CD14-positive monocyte (primary cell): ENCODE measurements around the gene LAMP2. TPM values are rescaled to one million over a fixed set of nuclear protein-coding genes. Genes with fewer than 3 reads are reported as not detected.

Experiments used
- DNase-seq, 3 donors: peaks; one replicate each; pipeline ENCODE4 v3.0.0-alpha.2; 2011 to 2022
- H2AFZ ChIP-seq: 2 replicates; pipeline ENCODE4 v1.6.0; 2012; ENCODE audit warnings: mild to moderate bottlenecking, low read depth, low read length, inconsistent platforms; ENCODE audit not compliant: insufficient read depth, poor library complexity, severe bottlenecking
- H3K27ac ChIP-seq, 2 donors: 1 replicate in 1 of 2; 2 replicates in 1 of 2; pipeline ENCODE4 v1.5.1; 2012 to 2013; ENCODE audit warnings: low read length in 2 of 2, control low read depth in 1 of 2, inconsistent platforms in 1 of 2, low read depth in 1 of 2, mild to moderate bottlenecking in 1 of 2
- H3K27me3 ChIP-seq, 2 donors: one replicate each; pipeline versions ENCODE4 v1.6.0 to v1.6.1; 2011 to 2013; ENCODE audit warnings: low read length in 2 of 2; ENCODE audit not compliant: control insufficient read depth in 2 of 2, insufficient read depth in 2 of 2
- H3K36me3 ChIP-seq, 2 donors: replicated peaks in 1 of 2; 1 replicate in 1 of 2; 2 replicates in 1 of 2; pipeline versions ENCODE4 v1.5.1 to v1.6.1; 2012 to 2013; ENCODE audit warnings: low read length in 2 of 2, control low read depth in 1 of 2, inconsistent platforms in 1 of 2, mild to moderate bottlenecking in 1 of 2; ENCODE audit not compliant: insufficient read depth in 2 of 2, control insufficient read depth in 1 of 2
- H3K4me1 ChIP-seq, 2 donors: 1 replicate in 1 of 2; 2 replicates in 1 of 2; pipeline versions ENCODE4 v1.5.1 to v1.6.1; 2012 to 2013; ENCODE audit warnings: low read length in 2 of 2, control low read depth in 1 of 2, inconsistent platforms in 1 of 2, mild to moderate bottlenecking in 1 of 2, moderate library complexity in 1 of 2; ENCODE audit not compliant: insufficient read depth in 2 of 2, control insufficient read depth in 1 of 2
- H3K4me2 ChIP-seq: replicated peaks from 2 replicates; pipeline ENCODE3; 2012; ENCODE audit warnings: low read length, moderate library complexity, mild to moderate bottlenecking; ENCODE audit not compliant: poor library complexity, severe bottlenecking; ENCODE audit errors: extremely low read depth
- H3K4me3 ChIP-seq, 3 experiments: fragments of 200-600 bp in 1 of 3; sonication (generic) in 1 of 3; replicated peaks in 1 of 3; 1 replicate in 2 of 3; 2 replicates in 1 of 3; pipeline ENCODE4 v1.5.1; 2011 to 2013; ENCODE audit warnings: low read length in 3 of 3, mild to moderate bottlenecking in 3 of 3, control low read depth in 2 of 3, low read depth in 2 of 3, inconsistent platforms in 1 of 3, moderate library complexity in 1 of 3
- H3K79me2 ChIP-seq: 2 replicates; pipeline ENCODE4 v1.6.0; 2012; ENCODE audit warnings: mild to moderate bottlenecking, control low read depth, inconsistent platforms, low read length, moderate library complexity; ENCODE audit not compliant: insufficient read depth
- H3K9ac ChIP-seq: 2 replicates; pipeline ENCODE4 v1.6.0; 2017; ENCODE audit warnings: low read length, mild to moderate bottlenecking; ENCODE audit not compliant: insufficient read depth, poor library complexity, severe bottlenecking
- H3K9me3 ChIP-seq, 2 donors: replicated peaks in 1 of 2; 1 replicate in 1 of 2; 2 replicates in 1 of 2; pipeline versions ENCODE4 v1.5.1 to v1.6.1; 2012 to 2013; ENCODE audit warnings: low read length in 2 of 2, control low read depth in 1 of 2; ENCODE audit not compliant: control insufficient read depth in 1 of 2, insufficient read depth in 1 of 2
- H4K20me1 ChIP-seq: 2 replicates; pipeline ENCODE4 v1.6.0; 2012; ENCODE audit warnings: mild to moderate bottlenecking, low read length, control low read depth, moderate library complexity; ENCODE audit not compliant: insufficient read depth
- H3K27ac Mint-ChIP-seq, 7 donors: one replicate each; pipeline ENCODE4 v1.8.0; 2020; ENCODE audit warnings: mild to moderate bottlenecking in 7 of 7, mixed read lengths in 7 of 7, moderate library complexity in 6 of 7, inconsistent platforms in 2 of 7
- H3K27me3 Mint-ChIP-seq, 3 donors: one replicate each; pipeline ENCODE4 v1.8.0; 2021 to 2022; ENCODE audit warnings: low read depth in 3 of 3, mild to moderate bottlenecking in 3 of 3, mixed read lengths in 3 of 3, moderate library complexity in 3 of 3, inconsistent platforms in 1 of 3
- H3K36me3 Mint-ChIP-seq, 2 donors: one replicate each; pipeline ENCODE4 v1.8.0; 2020; ENCODE audit warnings: mixed read lengths in 2 of 2, inconsistent platforms in 1 of 2, mild to moderate bottlenecking in 1 of 2
- H3K4me1 Mint-ChIP-seq: one replicate; pipeline ENCODE4 v1.8.0; 2020; ENCODE audit warnings: mild to moderate bottlenecking, mixed read lengths
- H3K4me3 Mint-ChIP-seq, 2 donors: one replicate each; pipeline ENCODE4 v1.8.0; 2020; ENCODE audit warnings: mild to moderate bottlenecking in 2 of 2, mixed read lengths in 2 of 2, moderate library complexity in 1 of 2
- H3K9me3 Mint-ChIP-seq, 7 donors: one replicate each; pipeline ENCODE4 v1.8.0; 2020 to 2022; ENCODE audit warnings: mixed read lengths in 7 of 7, mild to moderate bottlenecking in 6 of 7, moderate library complexity in 6 of 7, inconsistent platforms in 2 of 7
- CTCF ChIP-seq: fragments of 200-600 bp; IDR thresholded peaks from one replicate; pipeline ENCODE4 v1.8.0; 2022; ENCODE audit warnings: antibody characterized with exemption, mild to moderate bottlenecking
- WGBS: methylation state at CpG from one replicate; pipeline ENCODE4 v1.1.5; 2013; ENCODE audit warnings: missing lambda C conversion rate; ENCODE audit not compliant: insufficient coverage; 5-methylcytosine and 5-hydroxymethylcytosine counted together
- intact Hi-C, 2 donors: fragments of 100-400 bp; cut with micrococcal nuclease; formaldehyde crosslinking; loops; one replicate each; pipeline versions ENCODE4 v1.15.0 to v1.15.1; 2023
- polyA minus RNA-seq: library from RNA; depleted of rRNA, polyadenylated mRNA; stranded (reverse); fragments of >200 nt; gene quantifications from 2 replicates; pipeline ENCODE4 v1.2.3, GENCODE V29; 2012
- polyA plus RNA-seq, 3 donors: library from polyadenylated mRNA; depleted of rRNA in 1 of 3; unstranded in 2 of 3; stranded (reverse) in 1 of 3; fragments of 300-500 nt in 2 of 3; fragments of >200 nt in 1 of 3; fragmentation: Illumina TruSeq in 2 of 3; gene quantifications; 1 replicate in 2 of 3; 2 replicates in 1 of 3; pipeline ENCODE4 v1.2.3, GENCODE V29; 2012 to 2021
- total RNA-seq, 12 experiments: library from RNA in 1 of 12; stranded (reverse) in 1 of 12; fragments of 120-200 nt in 1 of 12; gene quantifications; one replicate each; pipeline ENCODE4 v1.2.4 and lab custom pipeline; 2013 to 2026; ENCODE audit warnings: mixed read lengths in 6 of 12, inconsistent platforms in 1 of 12

LAMP2 gene
- 147 TPM for total RNA-seq (2013)
- polyA plus RNA-seq: 100 to 1,000 TPM in 2 of 3 donors, 10 to 100 TPM in 1; 75.8 to 381 (median 330) TPM
- 57.8 and 84.2 TPM in 2 replicates for polyA minus RNA-seq
- total RNA-seq (lab: John Stamatoyannopoulos, UW): 163 to 306 (median 250) reads per million in 11 experiments

- H3K36me3 ChIP-seq: no peaks in the 10 kb centered on the region
- TF ChIP-seq CTCF: no peak
Observed at GRCh38 chrX:120468825-120469525, at the start of gene LAMP2. LAMP2 (minus strand) TSS chrX:120469296; CDS start chrX:120469169, 127 bp downstream.

GRCh38 chrX:120517936-120518335 lies 48.8 kb upstream of the LAMP2 start:
- intact Hi-C loops: no loop called here
- H3K4me2 ChIP-seq: no peak overlapping the region
- H2AFZ ChIP-seq: no peak overlapping the region
- H4K20me1 ChIP-seq: no peaks in the 10 kb centered on the region
- no peak overlapping the region for H3K9ac ChIP-seq
- no peaks in the 10 kb centered on the region for H3K27me3 ChIP-seq
- no peak overlapping the region for H3K27ac ChIP-seq
- whole genome bisulfite sequencing: no CpG with 5 or more reads among the region's 3 CpGs
- H3K36me3 ChIP-seq: no peaks in the 10 kb centered on the region
- no peak overlapping the region for H3K4me3 Mint-ChIP-seq
- H3K4me1 Mint-ChIP-seq: no peaks in the 10 kb centered on the region
- peaks cover 0 to 5% (median 1%) of the 10 kb centered on the region in 3 donors for H3K27me3 Mint-ChIP-seq
- peaks cover 0 to 4% (median 0%) of the 10 kb centered on the region in 7 donors for H3K9me3 Mint-ChIP-seq
- no peaks in the 10 kb centered on the region for H3K79me2 ChIP-seq
- DNase-seq: no peak
- no peak for TF ChIP-seq CTCF
- peaks cover 0 to 7% of the 10 kb centered on the region in 2 donors for H3K36me3 Mint-ChIP-seq
- H3K4me1 ChIP-seq: no peaks in the 10 kb centered on the region
- no peak overlapping the region for H3K27ac Mint-ChIP-seq
- no peaks in the 10 kb centered on the region for H3K9me3 ChIP-seq
- no peak overlapping the region for H3K4me3 ChIP-seq

More at GRCh38 chrX:120468825-120469525, at the start of gene LAMP2:
- 1% methylated on average over 35 of the region's 50 CpGs for WGBS
- H3K79me2 ChIP-seq: peaks cover 51% of the 10 kb centered on the region
- peak within 1 kb of the TSS; percentile 91 to 97 for H3K27ac ChIP-seq
- H2AFZ ChIP-seq: peak within 1 kb of the TSS; percentile 51
- peak within 1 kb of the TSS; percentile 47 to 89 (median 88) for H3K4me3 ChIP-seq
- peaks cover 0 to 6% (median 3%) of the 10 kb centered on the region in 7 donors for H3K9me3 Mint-ChIP-seq
- no peaks in the 10 kb centered on the region for H3K9me3 ChIP-seq
- peak within 1 kb of the TSS; percentile 85 for H3K9ac ChIP-seq
- peaks cover 0 to 6% (median 0%) of the 10 kb centered on the region in 3 donors for H3K27me3 Mint-ChIP-seq
- intact Hi-C loops: loop anchor here in 1 of 2 donors (10.0 kb wide), 1 partner anchor 164 kb away; no protein-coding TSS in a partner anchor
- DNase-seq: peak; percentile 87 to 90 (median 90)
- peaks cover 30 to 34% of the 10 kb centered on the region in 2 donors for H3K4me1 ChIP-seq
- H3K27ac Mint-ChIP-seq: peak within 1 kb of the TSS; percentile 93 to 99 (median 95)
- H3K4me2 ChIP-seq: peak within 1 kb of the TSS; percentile 80
- H3K27me3 ChIP-seq: no peaks in the 10 kb centered on the region
- H4K20me1 ChIP-seq: peaks cover 10% of the 10 kb centered on the region
- H3K36me3 Mint-ChIP-seq: no peaks in the 10 kb centered on the region
- peaks cover 32% of the 10 kb centered on the region for H3K4me1 Mint-ChIP-seq
- H3K4me3 Mint-ChIP-seq: peak within 1 kb of the TSS; percentile 95 to 97
